OCI-M1 (cell line): ENCODE measurements around the gene FAM181A.

Experiments
- DNase-seq: peaks from one replicate; lab custom pipeline; 2025; lab: John Stamatoyannopoulos, UW

FAM181A gene

GRCh38 chr14:93903342-93904184 is 23.6 kb upstream of the FAM181A start:
- DNase-seq, result peak; percentile 0

- DNase-seq, result no peak
These were observed 21.5 kb upstream of the FAM181A start for GRCh38 chr14:93905623-93906022.

- DNase-seq, result peak; percentile 67
These were observed 20.5 kb upstream of the FAM181A start for GRCh38 chr14:93906341-93907329.

GRCh38 chr14:93909429-93910128 is 17.6 kb upstream of the FAM181A start:
- DNase-seq, result no peak

DNA sequence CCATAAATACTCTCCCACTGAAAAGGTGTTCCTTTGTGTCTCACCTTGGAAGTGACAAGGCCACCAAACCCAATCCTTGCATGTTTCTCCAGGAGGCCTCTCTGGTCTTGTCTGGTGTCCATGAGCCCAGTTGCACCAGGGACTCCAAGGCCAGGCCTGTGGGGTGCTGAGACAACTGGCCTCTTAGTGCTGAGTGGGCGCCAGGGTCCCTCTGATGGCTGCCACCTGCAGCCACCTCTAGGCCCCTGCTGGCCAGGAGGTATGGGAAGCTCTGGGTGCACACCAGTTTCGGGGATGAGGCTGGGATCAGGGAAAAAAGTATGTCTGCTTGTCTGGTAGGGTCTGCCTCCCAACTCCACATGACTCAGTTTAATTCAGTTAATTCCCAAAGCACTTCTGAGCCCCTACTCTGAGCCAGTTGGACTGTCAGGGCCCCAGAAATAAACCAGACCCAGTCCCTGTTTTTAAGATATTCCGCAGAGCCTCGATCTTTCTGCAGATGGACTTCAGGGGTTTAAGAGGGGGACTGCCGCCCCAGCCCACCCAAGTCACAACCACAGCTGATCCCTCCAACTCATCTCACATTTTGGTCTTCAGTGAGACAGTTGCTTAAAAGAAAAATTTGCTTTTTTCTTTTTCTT is 15.0 kb upstream of the FAM181A start:
- no peak for DNase-seq

GRCh38 chr14:93912782-93913181 is 14.4 kb upstream of the FAM181A start:
- no peak for DNase-seq

GRCh38 chr14:93914278-93914677 is 12.9 kb upstream of the FAM181A start:
- DNase-seq, result no peak

DNA sequence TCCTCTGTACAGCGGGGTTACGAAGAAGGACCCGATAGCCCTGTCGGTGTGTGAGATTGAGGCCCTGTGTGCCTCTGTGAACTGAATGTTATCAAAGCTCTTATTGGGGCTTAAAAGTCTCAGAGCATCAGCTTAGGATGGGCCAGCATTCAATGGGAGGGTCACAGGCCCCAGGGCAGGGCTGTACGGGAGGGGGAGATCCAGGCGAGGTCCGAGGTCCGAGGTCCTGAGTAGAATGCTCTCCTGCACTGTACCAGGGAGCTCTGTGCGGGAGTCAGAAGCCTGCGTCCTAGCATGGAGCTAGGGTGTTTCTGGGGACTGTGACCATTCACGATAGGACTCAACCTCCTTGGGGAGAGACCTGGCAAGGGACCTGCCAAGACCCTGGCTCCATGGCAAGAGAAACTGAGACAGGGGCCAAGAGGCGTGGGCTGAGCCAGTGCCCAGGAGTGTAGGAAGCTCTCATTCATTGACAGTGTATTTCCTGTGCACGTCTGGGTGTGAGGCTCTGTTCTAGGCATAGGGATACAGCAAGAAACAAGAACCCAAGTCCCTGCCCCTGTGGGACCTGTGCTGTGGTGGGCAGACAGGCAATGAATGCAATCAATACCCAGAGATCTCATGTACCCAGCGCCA is 12.0 kb upstream of the FAM181A start:
- no peak for DNase-seq

DNA sequence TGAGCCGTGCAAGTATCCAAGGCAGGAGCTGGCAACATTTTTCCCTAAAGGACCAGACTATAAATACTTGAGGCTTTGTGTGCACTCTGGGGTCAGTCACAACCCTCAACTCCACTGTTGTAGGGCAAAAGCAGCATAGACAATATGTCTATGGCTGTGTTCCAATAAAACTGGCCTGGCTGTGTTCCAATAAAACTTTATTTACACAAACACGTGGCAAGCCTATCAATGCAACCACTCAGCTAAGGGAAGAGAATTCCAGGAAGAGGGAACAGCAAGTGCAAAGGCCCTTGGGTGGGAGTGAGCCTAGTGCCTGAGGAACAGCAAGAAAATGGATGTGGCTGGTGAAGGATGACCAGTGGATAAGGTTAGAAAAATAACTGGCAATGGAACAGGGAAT is 11.3 kb upstream of the FAM181A start:
- DNase-seq, result no peak

- DNase-seq, result no peak
These were observed 10.6 kb upstream of the FAM181A start for GRCh38 chr14:93916498-93916897.

DNA sequence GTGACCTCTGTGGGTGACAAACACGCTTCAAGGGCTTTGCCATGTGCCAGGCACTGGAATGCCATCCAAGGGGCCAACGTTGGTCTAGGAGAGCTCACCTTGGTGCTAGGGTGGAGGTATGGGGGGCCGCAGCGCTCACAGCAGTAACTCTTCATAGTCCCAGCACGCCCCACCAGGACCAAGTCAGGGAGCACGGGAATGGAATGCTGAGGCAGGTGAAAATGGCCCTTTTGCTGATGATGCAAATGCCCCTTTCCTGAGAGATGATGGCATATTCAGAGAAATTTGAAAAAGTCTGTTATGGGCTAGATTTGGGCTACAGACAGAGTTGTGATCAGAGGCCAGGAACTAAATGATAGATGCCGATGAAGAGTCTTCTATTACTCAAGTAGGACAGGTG is 10.0 kb upstream of the FAM181A start:
- no peak for DNase-seq

DNA sequence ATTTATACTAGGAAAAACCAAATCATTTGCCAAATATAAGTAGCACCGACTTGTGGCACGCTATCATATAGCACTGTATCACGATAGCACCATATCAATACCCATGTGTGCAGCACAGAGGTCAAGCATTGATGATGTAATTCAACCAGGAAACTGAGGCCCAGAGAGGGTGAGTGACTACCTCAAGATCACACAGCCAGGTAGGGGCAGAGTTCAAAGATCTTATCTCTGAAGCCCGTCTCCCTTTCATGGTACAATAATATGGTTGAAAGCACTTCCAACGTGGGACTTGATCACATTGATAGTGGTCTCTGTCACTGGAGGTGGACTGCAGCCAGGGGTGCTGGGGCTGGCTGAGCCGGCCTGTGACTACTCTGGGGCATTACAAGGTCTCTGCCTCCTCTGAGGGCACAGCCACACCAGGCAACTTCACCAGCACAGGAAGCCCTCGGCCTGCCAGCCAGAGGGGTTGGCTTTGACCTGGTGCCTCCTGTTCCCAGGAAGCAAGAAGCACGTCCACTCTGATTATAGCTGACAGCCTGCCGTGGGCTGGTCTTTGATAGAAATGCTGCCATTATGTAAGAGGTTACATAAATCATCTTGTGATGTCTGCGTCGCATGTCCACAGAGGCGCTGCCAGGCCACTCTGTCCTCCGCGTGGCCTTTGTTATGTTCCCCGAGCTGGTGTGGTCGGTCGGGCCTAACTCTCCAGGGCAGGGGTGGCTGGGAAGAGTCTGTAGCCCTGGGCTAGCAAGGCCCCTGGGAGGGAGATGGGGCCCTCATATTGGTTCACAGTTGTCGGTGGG is 5.9 kb upstream of the FAM181A start:
- DNase-seq, result no peak

DNA sequence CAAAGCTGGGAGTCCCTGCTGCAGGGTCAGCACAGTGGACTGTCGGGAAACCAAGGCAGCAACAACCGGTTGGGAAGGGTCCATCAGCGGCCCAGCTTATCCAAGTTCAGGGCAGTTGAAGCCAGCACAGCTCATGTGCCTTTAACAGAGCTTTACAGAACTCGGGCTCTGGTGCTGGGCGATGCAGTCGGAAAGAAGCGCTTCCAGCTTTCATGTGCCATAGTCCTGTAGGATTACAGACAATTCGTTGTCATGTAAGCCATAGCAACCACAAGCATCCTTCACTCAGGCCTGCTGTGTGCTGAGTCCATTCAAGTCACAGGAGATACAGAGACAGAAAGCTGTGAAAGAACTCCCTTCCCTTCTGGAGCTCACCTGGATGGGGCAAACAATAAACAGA is 3.5 kb upstream of the FAM181A start:
- DNase-seq, result no peak

DNA sequence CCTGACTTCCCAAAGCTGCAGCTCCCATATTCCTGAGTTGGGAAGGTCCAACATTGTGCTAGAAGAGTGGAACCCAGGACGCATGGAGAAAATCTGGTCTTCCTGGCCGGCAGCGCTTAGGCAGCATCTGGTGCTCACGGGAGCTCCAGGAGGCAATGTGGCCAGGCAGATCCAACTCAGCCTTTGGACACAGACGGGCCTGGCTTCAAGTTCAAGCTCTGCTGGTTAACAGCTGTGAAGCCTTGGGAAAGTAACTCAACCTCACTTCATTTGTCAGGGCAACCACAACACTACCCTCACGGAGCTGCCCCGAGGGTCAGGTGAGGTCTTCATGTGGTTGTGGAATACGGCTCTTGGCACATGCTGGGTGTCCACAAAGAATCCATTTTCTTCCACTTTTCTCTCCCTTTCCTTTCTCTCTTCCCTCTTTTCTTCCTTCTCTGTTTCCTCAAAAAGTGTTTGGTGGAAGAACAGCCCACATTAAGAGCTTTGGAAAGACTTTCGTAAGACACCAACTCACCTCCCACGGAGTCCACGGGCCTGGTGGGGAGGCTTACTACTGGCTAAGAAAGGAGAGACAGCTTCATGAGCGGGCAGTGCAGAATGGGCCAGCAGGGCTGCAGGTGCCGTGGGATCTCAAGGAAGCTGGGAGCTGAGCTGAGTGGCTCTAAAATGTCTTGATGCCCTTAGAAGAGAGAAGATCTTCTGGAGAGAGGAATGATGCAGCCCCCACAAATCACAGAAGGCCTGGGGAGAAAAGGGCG is 2.4 kb upstream of the FAM181A start:
- DNase-seq, result no peak

DNA sequence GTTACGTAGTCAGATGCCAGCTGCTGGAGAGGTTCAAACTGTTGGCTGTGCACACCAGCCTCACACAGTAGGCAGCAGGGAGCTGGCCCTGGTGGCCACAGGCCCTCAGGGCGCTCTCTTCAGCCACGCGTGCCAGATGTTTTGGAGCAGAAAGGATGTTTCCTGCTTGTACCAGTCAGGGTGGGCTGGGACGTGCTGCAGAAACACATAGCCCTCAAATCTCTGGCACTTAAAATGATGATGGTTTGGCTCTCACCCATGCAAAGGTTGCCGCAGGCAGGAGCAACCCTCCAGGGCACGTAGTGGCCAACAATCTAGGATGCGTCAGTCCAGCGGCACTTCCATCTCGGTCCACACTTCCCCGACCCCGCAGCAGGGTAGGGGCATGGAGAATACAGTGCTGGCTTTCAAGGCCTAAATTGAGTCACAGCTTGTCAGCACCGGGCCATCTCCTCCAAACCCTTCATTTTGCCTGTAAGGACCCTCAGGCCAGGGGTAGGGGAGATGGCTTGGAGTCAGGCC is 1.7 kb upstream of the FAM181A start:
- DNase-seq, result no peak

GRCh38 chr14:93926245-93926872 is 785 bp upstream of the FAM181A start:
- no peak for DNase-seq

GRCh38 chr14:93927800-93928145 is 629 bp downstream of the FAM181A start:
- no peak for DNase-seq

DNA sequence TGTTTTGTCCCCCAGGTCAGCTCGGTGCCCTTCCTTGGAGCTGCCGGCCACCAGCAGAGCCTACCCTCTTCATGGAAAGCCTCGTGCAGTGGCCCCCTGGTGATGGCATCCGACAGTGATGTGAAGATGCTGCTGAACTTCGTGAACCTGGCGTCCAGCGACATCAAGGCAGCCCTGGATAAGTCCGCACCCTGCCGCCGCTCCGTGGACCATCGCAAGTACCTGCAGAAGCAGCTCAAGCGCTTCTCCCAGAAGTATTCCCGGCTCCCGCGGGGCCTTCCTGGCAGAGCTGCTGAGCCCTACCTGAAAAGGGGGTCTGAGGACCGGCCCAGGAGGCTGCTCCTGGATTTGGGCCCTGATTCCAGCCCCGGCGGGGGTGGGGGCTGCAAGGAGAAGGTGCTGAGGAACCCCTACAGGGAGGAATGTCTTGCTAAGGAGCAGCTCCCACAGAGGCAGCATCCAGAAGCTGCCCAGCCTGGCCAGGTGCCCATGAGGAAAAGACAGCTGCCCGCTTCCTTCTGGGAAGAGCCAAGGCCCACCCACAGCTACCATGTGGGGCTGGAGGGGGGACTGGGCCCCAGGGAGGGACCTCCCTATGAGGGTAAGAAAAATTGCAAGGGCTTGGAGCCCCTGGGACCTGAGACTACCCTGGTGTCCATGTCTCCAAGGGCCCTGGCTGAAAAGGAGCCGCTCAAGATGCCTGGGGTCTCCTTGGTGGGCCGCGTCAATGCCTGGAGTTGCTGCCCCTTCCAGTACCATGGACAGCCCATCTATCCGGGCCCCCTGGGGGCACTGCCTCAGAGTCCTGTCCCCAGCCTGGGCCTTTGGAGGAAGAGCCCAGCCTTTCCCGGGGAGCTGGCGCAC is 1.3 kb downstream of the FAM181A start:
- no peak for DNase-seq
